ENCODE results near the gene CKS2.
A peak's percentile ranks its signal among the peaks of the same experiment; 100 is the strongest.
"Not testable (repeated sequence)": the region's sequence is repeated elsewhere in the genome, so short reads cannot be mapped to it uniquely, and the experiment has no call there.

CKS2 gene

GRCh38 chr9:89310475-89311345 lies at the start of gene CKS2:
Gene CKS2, plus strand, starts transcription at chr9:89311195. Its CDS starts 98 bp downstream, at chr9:89311293.
- DNase-seq = peak; percentile 97

GRCh38 chr9:89273528-89274279 lies 37.3 kb upstream of the CKS2 start:
- DNase-seq = no peak

GRCh38 chr9:89274838-89275237 lies 36.2 kb upstream of the CKS2 start:
- DNase-seq = no peak

DNA sequence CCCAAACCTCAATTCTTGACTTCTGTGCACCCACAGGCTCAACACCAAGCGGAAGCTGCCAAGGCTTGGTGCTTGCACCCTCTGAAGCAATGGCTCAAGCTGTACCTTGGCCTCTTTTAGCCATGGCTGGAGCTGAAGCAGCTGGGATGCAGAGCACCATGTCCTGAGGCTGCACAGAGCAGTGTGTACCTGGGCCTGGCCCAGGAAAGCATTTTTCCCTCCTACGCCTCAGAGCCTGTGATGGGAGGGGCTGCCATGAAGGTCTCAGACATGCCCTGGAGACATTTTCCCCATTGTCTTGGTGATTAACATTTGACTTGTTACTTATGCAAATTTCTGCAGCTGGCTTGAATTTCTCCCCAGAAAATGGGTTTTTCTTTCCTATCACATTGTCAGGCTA lies 35.0 kb upstream of the CKS2 start:
- DNase-seq = not testable (repeated sequence)

DNA sequence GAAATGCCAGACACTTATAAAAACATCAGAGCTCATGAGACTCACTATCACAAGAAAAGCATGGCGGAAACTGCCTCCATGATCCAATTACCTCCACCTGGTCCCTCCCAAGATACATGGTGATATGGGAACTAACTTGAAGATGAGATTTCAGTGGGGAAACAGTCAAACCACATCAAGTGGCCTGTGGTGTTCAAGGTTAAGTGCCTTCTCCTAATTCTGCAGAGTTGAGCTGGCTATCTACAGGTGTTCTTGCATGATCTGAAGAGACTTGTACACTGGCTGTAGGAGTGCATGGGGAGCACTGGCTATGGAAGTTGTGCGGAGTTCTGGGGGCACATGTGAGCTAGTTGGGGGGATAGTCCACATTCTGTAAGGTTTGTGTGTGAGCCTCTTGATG lies 34.0 kb upstream of the CKS2 start:
- no peak for DNase-seq

- DNase-seq = no peak
Measured at GRCh38 chr9:89277454-89277853, 33.5 kb upstream of the CKS2 start.

DNA sequence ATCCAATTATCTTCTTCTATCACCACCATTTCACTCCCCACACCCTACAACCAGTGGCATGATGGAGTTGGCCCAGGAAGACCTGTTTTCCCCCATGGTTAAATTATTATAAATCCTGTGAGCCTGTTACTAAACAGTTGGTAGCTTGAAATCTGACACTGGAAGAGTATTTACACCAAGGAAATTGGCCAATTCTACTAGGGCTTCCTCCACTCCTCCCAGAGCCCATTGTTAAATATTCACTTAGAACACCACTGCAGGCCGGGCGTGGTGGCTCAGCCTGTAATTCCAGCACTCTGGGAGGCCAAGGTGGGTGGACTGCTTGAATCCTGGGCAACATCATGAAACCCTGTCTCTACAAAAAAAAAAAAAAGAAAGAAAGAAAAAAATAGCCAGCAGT lies 32.4 kb upstream of the CKS2 start:
- DNase-seq = no peak

DNA sequence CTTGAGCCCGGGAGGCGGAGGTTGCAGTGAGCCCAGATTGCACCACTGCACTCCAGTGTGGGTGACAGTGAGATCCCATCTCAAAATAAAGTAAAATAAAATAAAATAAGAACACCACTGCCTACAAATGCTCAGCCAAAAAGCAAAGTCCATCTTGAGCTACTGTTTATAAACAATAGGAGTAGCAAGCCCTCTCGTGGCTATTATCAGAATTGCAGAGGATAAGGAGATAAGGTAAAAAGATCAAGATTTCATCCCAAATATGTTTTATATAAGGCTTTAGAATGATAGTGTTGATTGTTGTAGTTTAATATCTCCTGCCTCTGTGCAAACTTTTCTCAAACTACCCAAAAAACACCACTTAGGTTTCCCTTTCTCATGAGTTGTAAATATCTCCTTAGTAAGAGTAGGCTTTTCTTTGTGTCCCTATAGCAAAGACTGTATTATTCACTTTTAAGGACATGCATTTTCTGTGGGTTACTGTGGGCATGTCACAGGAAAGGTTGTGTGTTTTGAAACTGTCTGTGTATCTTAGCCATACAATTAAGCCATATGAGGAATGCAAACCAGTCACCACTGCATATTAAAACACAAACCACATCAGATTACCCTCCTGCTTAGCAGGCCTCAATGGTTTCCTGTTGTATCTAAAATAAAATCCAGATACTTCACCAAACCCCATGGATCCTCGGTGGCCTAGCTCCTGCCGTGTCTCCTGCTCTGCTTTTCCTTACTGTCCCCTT lies 31.8 kb upstream of the CKS2 start:
- no peak for DNase-seq

GRCh38 chr9:89281106-89281505 lies 29.9 kb upstream of the CKS2 start:
- DNase-seq = no peak

- DNase-seq = not testable (repeated sequence)
Measured at GRCh38 chr9:89282248-89282968, 28.6 kb upstream of the CKS2 start.

DNA sequence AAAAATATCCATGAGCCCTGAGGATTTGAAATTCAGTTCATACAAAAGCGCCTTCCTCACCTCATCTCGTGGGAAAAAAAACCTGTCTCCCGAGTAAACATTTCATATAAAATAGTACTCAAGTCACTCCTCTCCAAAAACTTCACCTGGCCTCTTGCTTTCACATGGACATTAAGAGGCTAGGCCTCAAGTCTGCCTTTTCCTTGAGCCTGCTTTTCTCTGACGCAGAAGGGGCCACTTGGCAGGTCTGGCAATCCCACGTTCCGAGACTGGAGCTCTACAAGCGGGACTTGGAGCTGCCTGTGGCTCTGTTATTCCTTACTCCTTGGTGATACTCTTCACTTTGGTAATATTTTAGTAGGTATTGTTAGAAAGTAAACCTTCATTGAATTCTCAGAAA lies 26.9 kb upstream of the CKS2 start:
- no peak for DNase-seq

- DNase-seq = no peak
Measured at GRCh38 chr9:89291741-89292140, 19.3 kb upstream of the CKS2 start.

DNA sequence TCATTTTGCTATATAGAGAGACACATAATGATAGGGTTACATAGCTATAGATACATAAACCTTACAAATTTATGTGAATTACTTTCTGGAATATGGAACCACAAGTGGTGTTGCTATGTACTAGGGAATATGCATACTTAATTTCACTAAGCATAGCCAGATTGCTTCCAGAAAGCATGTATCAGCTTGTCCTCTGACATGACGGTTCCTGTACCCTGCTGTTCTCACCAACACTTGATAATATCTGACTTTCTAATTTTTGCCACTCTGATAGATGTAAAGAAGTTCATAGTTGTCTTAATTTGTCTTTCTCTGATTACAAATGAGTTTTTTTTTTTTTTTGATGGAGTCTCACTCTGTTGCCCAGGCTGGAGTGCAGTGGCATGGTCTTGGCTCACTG lies 18.0 kb upstream of the CKS2 start:
- no peak for DNase-seq

DNA sequence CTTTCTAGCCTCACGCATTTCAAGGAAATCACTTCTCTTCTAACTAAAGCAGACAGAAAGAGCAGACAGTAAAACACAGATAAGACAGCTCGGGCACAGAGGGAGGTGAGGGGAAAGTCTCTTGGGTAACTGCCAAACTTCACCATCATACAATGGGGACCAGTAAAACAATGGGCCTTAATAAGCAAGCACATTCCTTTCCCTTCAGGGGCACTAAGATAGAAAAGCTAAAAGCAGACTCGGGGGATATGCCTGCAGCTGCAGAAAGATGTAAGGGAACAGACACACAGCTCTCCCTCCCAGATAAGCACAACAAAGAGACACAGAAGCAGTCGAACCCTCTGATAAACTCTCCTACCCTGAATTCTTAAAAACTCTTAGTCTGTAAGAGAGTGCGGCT lies 15.6 kb upstream of the CKS2 start:
- DNase-seq = no peak

- not testable (repeated sequence) for DNase-seq
Measured at GRCh38 chr9:89301996-89302395, 9.0 kb upstream of the CKS2 start.

GRCh38 chr9:89304020-89304833 lies 6.8 kb upstream of the CKS2 start:
- DNase-seq = no peak

GRCh38 chr9:89304834-89305188 lies 6.2 kb upstream of the CKS2 start:
- no peak for DNase-seq

- no peak for DNase-seq
Measured at GRCh38 chr9:89305868-89306267, 5.1 kb upstream of the CKS2 start.

DNA sequence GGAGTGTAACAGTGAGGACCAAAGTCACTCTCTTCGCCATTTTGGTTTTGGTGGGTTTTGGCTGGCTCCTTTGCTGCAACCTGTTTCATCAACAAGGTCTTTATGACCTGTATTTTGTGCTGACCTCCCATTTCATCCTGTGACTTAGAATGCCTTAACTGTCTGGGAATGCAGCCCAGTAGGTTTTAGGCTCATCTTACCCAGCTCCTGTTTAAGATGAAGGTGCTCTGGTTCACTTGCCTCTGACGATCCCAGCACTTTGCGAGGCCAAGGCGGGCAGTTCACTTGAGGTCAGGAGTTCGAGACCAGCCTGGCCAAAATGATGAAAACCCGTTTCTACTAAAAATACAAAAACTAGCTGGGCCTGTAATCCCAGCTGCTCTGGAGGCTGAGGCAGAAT lies 1.8 kb upstream of the CKS2 start:
- DNase-seq = no peak

- no peak for DNase-seq
Measured at GRCh38 chr9:89309608-89310474, 1.2 kb upstream of the CKS2 start.
